ENCODE data around the gene PKNOX2.

Gene PKNOX2

DNA sequence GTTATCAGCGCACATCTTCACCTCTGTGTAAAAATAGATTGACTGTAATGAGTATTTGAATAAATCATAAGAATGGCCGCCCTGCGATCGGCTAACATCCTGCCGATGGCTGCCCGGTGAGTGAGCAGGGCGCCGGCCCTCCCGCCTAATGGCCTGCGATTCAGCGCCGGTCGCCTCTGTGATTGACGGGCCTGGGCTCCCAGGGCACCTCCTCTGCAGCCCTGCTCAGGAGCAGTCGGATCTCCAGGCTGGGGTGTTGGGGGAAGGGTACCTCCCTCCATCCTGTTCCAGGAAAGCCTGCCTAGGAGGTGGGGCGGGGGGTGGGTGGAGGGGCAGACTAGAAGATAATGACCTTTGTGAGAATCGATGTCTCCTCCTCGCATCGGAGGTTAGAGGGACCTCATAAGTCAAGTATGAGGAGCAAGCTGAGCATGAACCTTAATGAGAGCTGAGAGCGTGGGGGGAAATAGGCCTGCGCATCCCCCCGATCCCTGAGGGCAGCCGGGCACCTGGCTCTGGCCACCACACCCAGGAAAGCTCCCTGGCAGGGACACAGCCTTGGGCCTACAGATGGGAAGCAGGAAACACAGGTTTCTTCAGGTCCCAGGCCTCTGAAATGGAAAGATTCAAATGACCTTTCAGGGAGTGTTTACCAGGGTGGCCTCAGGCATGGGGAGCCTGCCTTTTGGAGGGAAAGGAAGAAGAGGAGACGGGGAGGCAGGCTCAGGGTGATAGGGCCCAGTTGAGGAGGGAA, 71.7 kb downstream of the PKNOX2 start:
- DNase-seq (ENCODE audit: low spot score): no peak

DNA sequence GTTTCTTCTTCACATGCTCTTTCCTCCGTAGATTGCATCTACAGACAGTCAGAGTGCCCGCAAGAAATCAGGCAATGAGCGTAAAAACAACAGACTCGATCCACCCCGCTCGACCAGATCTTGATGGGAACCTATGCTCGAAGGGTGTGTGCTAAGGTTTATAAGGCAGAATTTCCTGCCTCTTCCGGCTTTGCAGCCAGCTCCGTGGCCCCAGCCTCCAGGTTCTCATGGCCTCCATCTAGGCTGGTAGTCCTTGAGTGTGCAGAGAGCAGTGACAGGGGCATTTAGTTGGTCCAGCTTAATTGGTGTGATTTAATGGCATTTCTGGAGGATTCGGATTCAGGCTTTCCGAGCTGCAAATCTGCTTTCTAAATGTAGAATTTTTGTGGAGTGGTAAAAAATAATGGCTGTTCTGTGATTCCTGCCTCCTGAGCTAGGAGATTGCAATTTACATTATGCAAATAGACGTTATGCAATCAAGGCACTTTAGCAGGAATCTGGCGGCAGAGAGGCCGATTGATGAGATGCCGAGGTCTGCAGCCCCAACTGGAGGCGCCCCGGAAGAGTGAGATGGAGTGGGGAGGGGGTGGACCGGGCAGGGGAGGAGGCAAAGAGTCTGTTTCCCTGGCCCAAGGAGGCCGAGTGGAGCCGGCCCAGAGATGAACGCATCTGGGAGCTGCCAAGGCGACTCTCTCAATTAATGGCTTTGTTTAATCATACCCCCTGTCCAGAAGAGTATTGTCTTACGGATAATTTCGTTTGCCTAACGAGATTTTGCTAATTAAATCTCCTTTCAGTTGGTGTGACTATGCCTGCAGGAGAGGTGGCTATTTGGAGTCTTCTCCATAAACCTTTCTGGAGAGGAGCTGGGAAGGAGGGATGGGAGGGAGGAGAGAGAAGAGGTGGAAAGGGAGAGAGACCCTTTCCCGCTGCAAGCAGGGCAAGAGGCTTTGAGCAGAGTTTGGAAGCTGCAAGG, 75.3 kb downstream of the PKNOX2 start:
- no peak for DNase-seq (ENCODE audit: low spot score)

DNA sequence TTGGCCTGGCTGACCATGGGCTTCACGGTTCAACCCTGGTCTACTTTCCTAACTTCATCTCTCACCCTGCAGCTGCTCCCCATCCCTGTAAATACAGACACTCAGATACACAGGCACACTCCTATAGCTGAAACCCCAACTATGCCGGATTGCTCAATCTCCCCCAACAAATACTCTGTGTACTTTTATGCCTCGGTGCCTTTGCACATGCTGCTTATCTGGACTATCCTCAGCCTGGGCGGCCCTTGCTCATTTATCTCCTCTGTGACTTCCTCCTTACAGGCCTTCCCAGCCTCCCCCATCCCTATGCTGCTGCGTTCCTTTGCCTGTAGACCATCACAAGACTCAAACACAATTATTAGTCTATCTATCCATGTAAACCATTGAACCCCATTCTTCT, 76.6 kb downstream of the PKNOX2 start:
- DNase-seq (ENCODE audit: low spot score): no peak

DNA sequence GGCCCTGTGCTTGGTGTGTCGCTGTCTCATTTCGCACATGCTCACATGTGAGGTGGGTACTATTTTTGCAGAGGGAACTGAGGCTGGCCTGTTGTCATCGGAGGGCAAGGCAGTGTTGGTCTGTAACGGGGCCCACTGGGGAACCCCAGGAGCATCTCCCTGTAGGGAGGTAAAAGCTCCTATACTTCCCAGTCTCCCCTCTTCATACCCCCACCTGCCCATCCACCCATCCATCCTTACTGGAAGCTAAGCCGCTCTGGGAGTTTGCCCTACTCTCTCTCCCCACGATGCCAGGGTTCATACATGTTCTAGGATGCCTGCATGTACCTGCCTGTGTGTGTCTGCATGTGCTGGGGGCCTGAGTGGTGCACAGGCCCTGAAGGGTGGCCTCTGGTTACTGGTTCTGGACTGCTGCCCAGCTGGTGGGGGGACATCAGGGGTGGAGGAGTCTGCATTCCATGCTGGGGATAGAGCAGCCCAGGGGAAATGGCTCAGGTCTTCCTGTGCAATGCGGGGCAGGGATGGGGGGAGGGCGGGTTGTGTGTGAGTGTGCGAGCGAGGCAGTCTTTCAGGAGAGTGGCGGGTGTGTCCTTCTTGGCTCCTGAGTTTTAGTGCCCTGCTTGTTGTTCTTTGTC, 77.7 kb downstream of the PKNOX2 start:
- DNase-seq (ENCODE audit: low spot score): no peak

DNA sequence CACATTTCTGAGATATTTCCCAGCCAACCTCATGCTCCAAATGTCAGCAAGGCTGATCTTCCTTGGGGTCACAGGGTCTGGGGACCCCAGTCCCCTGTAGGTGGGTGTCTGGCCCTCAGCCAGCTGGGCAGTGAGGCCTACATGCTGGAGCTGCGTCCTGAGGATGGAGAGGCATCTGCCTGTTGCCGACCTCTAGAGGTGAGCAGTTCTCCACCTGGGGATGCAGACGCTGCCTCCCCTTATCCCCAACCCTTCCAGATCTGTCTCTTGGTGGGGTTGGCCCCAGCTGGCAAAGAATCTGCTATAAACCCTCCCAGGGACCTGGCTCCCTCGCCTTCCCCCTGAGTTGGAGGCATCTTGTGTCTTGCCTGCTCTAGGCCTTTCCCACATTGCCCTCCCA, 79.6 kb downstream of the PKNOX2 start:
- no peak for DNase-seq (ENCODE audit: low spot score)

DNA sequence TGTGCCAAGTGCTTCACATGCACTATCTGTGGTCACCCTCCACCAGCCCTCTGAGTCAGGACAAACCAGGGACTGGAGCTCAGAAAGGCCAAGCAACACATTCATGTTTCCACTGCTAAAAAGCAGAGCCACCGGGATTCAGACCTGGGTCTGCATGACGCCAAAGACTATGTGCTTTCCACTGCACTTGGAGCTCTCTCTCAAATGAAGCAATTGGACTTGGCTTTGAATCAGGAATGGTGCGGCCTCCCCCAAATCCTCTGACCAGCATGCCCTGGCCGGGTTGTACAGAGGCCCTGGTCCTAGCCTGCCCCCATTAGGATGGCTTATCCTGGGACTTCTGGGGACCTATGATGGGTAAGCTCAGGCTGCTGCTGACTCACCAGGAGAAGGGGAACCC, 80.7 kb downstream of the PKNOX2 start:
- DNase-seq (ENCODE audit: low spot score): peak; percentile 33

DNA sequence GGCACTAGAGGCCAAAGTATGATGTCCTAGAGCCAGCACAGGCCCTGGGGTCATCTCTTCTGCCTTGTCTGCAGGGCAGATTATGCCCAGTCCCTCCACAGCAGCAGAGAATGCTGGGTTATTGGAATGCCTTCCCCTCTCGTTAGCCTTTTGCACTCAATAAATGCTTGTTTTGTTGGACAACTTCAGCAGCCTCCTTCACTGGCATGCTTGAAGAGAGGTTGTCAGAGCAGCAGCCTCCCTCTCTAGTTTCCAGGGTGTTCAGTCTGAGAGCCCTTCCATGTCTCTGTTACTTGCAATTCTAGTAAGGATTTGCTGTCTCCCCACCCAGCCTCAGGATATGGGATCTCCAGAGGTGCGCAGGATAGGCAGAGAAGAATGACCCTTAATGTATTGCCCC, 82.9 kb downstream of the PKNOX2 start:
- DNase-seq (ENCODE audit: low spot score): no peak

DNA sequence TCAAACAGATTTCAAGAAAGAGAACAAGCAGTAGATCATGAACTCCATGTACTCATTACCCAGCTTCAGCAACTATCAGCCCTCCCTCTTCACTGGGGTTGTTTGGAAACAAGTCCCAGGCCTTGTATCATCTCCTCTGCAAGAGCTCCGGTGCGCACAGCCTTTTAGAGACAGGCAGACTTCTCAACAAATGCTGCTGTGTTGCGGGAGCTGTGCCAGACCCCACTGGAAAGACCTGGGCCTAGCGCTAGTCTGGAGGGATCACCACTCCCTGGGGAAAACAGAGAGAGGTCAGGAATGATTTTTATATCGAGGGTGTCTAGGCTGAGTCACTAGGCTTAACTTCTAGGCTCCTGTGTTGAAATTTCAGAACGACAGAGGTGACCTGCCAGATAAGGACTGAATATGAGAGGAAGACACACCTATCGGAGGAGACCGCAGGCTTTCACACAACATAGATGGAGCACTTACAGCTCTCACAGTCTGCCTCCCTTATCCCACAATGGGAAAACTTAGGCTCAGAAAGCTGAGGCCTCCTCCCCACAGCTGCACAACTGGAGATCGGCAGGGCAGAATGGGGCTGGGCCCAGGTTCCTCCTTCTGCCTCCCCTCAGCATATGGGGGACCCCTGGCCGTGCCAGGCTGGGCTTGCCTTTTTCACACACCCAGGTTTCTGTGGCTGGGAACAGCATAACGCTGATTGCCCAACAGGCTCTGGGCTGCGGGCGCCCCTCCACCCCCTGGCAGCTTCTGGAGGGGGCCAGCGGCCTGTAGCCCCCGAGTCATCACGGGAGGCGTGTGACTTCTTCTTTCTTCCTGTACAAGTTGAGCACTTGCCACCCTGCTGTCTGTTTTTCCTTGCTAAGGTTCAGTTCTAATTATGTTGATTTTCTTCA, 86.0 kb downstream of the PKNOX2 start:
- no peak for DNase-seq (ENCODE audit: low spot score)

DNA sequence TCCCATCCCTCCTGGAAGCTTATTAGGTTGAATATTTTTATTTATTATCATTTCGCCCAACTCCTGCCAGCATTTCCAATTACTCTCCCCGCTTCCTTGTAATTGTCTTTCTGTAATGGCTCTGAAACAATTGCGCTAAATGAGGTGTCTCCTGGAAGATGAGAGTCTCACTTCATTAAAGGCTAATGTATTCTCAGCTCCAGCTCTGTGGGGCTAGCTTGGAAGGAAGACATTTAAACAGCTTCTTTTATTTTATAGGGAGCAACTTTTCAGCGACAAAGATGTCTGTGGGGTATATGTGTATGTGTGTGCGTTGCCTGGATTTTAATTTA, 86.6 kb downstream of the PKNOX2 start:
- DNase-seq (ENCODE audit: low spot score): no peak

DNA sequence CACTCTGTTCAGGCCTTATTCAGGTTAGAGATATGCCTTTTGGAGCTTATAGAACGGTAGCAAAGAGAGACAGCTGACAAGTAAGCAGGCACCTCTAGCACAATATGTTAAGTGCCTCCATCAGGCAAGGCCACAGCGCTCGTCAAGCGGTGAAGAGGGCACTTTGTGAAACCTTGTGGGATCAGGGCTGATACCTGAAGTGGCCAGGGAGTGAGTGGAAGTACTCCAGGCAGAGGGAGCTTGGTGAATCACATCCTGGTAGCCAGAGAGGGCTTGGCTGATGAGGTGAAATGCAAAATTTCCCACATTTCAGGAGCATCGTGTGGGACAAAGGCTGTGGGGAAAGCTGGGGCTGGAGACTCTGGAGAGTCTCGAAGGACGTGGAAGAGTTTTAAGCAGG, 87.4 kb downstream of the PKNOX2 start:
- no peak for DNase-seq (ENCODE audit: low spot score)

DNA sequence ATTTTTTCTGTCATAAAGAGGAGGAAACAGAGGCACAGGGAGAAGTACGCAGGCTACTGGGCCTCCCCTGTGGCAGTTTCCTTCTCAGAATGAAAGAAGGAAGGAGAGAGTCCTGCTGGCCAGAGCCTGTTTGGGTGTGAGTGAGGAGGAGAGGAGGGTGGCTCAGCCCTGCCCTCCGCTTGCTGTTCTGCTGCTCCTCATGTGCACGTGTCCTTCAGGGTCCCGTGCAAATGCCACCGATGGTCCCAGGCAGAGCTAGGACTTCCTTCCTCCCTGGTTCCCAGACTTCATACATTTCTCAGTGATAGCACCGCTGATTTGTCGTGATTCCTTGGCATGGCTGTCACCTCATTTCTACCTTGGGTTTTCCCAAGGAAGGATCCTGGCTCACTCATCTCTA, 88.7 kb downstream of the PKNOX2 start:
- no peak for DNase-seq (ENCODE audit: low spot score)

DNA sequence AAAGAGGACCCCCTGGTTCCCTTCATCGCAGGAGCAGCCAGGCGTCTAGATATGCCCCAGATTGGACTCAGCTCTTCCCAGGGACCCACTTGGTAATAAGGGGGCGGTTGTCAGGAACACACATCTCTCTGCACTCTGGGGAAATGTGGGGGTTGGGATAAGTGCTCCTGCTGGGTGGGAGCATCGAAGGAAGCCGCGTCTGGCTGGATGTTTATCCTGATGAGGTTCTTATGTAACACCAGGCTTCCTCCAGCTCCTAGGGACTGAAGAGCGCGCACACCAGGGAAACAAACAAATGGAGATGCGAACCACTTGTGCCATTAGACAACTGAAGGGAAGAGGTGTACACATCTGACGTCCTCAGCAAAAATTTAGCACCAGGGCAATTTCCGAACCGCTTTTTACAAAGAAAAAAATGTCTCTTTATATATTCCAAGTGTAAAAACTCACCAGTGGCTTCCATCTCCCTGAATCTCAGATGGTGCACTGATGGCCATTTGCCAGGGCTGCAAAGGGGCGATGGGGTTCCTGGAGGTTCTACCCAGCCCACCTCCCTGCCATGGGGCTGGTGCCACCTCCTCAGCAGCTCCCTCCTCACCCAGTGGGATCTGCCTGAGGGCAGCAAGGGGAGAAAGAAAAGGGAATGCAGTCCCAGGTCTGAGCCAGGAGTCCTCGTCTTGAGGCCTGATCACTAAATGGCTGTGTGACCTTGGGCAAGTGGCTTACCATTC, 89.4 kb downstream of the PKNOX2 start:
- DNase-seq (ENCODE audit: low spot score): no peak

DNA sequence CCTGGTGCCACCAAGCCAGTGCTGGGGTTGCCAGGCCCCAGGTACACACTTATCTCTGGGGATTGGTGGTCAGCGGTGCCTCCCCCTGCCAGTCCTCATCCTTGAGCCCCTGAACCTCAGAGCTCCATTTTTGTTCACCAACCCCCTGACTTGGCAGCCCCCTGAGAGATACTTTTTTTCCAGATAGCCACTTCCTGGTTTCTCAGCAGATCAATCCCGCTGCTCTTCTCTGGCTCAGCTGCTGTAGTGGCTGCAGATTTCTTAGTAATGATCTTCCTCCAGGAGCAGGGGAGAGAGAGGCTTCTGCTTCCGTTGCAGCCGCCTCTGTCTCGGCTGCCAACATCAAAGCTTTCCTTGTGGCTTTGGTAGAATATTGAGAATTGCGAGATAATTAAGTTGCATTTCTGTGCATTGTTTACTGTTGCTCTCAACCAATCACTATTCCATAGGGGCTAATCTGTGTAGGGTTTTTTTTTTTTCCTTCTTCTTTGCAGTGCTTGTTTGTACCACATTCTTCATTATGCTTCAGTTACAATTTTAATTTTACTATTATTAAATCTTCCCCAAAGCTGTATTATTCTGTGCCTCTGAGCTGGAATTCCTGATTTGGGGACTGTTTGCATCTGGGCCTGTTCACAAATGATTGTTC, 92.1 kb downstream of the PKNOX2 start:
- no peak for DNase-seq (ENCODE audit: low spot score)

DNA sequence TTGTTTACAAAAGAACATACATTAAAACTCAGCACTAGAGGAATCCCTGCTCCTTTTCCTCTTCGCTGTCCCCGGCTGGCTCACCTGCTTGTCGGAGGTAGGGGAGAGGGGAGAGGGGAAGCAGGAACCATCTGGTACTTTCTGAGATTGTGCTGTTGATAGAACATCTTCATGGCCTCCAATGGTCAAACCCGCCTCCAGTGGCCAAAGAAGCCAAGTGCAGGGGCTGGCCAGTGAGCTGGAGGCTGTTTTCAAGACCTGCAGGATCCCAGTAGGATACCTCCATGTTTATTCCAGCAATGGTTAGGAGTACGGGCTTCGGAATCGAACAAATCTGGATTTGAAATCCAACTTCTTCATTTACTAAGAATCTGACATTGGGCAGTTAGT, 92.6 kb downstream of the PKNOX2 start:
- peak; percentile 42 for DNase-seq (ENCODE audit: low spot score)

DNA sequence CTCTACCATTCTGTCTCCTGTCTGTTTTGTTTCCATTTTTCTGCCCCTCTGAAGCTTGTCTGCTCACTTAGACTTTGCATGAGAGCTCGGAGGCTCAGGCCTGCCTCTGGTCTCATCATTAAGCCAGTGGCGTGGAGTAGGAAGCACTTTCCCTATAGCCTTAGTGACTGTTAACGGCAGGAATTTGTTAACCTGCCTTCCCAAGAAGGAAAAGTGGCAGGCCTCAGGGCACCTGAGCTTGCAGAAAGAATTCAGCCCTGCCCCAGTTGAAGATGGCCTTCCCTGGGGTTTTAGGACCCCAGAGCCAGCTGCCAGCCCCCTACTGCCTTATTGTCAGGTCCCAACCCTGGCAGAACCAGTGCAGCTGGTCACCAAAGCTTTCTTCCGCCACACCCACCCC, 93.2 kb downstream of the PKNOX2 start:
- DNase-seq (ENCODE audit: low spot score): no peak

DNA sequence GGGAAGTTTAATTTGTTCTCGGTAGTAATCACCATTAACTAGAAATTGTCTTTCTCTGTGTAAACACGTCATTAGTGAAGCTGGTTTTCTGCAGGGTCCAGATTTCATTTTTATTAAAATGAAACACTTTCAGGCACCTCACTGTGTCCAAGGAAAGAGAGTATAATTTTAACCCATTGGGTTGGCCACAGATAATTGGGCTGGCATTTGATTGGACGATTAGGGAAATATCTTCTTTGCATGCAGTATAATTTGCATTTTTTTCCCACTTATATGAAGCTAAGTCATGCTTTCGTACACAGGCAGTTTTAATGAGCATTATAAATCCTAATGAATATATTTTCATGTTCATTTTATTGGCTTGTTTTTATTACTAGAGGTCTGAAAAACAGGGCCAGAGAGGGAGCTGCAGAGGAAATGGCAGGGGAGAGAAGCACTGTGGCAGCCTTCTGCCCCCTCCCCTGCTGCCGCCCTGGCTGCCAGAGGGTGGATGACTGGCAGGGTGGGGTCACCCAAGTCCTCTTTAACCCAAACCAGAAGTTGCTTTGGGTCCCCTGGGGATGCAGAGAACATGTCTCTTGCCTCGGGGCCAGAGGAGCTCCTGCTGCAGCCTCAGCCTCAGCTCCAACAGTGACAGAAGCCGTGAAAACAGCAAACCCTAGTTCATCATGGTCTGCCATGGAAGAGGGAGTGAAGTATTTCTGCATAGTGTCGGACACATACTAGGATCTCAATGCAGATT, 93.9 kb downstream of the PKNOX2 start:
- DNase-seq (ENCODE audit: low spot score): no peak

DNA sequence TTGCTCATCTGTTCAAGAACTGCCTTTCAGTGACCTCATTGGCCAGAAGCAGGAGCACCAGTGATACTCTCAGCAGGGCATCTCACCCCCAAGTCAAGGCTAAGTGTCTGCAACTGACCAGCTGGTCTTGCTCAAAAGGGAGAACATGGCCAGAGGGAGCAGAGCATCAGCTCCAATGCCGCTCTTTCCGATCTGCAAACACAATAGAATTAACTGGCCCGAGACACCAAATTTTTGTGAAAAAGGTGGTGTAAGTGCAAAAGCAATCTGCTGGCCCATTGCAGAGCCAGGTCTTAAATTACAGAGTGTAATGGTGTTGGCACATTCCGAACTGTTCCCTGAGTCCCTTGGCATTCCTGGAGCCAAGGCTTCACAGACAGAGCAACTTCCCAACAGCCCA, 97.0 kb downstream of the PKNOX2 start:
- DNase-seq (ENCODE audit: low spot score): no peak

DNA sequence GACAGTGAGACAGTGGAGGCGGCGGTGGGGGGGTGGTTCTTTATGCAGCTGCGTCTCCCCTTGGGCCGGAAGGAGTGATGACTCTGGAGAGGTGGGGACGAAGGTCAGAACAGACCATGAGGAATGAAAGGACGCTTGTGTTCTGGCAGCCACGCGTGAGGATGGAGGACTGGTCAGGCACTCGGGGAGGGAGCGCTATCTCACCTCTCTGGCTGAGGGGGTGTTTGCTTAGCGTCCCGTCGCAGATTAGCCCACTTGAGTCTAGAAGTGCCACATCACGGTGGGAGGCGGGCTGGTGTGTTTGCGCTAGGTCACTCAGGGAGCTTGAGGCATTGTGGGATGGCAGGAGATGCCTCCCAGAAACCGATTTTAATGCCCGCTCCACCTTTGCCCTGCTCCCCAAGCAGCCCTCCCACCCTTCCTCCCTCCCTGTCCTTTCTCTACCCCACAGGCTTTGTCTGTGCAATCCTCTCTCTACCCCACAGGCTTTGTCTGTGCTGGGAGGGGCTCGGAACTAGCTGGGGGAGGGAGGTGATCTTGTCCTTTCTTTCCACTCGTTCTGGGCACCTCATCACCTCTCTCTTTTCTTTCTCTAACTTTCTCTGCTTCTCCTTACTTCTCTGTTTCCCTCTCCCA, 97.8 kb downstream of the PKNOX2 start:
- no peak for DNase-seq (ENCODE audit: low spot score)

DNA sequence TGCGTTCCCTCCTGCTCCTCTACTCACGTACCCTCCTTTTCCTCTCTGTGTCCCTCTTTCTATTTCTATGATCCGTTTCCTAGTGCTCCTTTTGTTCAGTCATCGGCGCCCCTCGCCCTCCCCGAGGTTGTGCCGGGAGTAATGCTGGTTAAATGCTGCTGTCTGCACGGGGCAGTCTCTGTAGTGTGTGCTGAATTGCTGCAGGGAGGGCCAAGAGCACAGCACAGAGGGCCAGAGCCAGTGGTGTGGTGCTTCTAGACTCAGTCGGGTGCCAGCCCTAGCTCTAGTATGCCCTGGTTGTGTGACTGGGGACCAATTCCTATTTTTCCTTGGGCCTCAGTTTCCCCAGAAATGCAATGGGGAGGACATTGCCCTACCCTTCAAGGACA, 98.3 kb downstream of the PKNOX2 start:
- DNase-seq (ENCODE audit: low spot score): peak; percentile 59

Data from AG20443 (cell line).